ENCODE measurements around the gene STAB2.

- TF ChIP-seq CTCF (IDR thresholded peaks at IDR 0.05; ENCODE audit: low read length) (no peak), EZH2 (IDR thresholded peaks at IDR 0.05; ENCODE audit: borderline replicate concordance, low read length) (no peak)
Measured at GRCh38 chr12:103654816-103655215, 67.7 kb downstream of the STAB2 start.
